Fibroblast of mammary gland (primary cell): ENCODE results near the gene PLCB4.

Source experiments
- DNase-seq: peaks from one replicate; pipeline ENCODE4 v3.0.0-alpha.2; 2010; ENCODE audit warnings: low read depth
- H3K4me3 ChIP-seq: 2 replicates; pipeline ENCODE4 v1.5.1; 2011; ENCODE audit warnings: low read depth, mild to moderate bottlenecking, low read length, moderate library complexity; ENCODE audit not compliant: control insufficient read depth
- TF ChIP-seq, protein P1 (sequence below): conservative IDR thresholded peaks from 2 replicates; pipeline ENCODE4 v1.5.1; 2011; ENCODE audit warnings: low read depth, low read length, inconsistent platforms; ENCODE audit not compliant: control insufficient read depth, insufficient read depth

The PLCB4 gene

DNA sequence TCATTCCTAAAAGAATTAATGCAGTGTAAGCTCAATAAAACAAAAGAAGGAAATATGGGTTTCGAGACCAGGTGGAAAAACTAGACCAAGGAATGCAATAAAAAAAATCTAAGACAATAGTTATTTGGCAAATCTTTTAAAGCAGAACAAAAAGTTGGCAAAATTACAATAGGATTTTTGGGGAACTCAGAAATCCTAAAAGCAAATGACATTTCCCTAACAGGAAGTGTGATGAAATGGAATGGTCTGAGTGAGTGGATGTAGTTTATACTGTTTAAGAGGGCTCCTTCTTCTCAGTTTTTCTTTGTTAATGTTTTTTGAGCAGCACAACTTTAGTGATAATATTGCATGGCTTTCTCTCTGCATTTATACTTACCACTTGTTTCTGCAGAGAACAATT lies 190.0 kb downstream of the PLCB4 start:
- DNase-seq = no peak
- TF ChIP-seq, protein P1, sequence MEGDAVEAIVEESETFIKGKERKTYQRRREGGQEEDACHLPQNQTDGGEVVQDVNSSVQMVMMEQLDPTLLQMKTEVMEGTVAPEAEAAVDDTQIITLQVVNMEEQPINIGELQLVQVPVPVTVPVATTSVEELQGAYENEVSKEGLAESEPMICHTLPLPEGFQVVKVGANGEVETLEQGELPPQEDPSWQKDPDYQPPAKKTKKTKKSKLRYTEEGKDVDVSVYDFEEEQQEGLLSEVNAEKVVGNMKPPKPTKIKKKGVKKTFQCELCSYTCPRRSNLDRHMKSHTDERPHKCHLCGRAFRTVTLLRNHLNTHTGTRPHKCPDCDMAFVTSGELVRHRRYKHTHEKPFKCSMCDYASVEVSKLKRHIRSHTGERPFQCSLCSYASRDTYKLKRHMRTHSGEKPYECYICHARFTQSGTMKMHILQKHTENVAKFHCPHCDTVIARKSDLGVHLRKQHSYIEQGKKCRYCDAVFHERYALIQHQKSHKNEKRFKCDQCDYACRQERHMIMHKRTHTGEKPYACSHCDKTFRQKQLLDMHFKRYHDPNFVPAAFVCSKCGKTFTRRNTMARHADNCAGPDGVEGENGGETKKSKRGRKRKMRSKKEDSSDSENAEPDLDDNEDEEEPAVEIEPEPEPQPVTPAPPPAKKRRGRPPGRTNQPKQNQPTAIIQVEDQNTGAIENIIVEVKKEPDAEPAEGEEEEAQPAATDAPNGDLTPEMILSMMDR = no peak

DNA sequence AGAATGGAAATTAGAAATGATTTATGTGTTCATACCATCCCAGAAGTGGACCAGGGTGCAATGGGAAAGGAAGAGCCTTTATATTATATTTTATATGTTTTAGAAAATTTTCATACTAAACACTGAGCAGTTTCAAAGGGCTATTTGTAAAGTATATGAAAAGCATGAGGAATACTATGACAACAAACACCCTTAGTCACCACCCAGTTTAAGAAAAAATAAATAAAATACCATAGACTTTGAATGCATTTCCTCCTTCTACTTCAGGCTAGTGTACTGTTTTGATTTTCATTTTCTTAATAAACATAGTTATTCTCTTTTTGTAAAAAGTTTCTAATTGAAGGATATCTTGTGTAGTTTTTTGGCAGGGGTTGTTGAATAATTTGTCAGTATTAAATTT lies 191.1 kb downstream of the PLCB4 start:
- TF ChIP-seq, protein P1 = no peak
- no peak for DNase-seq
- H3K4me3 ChIP-seq = no peak overlapping the region

More for the DNA sequence above, 190.0 kb downstream of the PLCB4 start:
- H3K4me3 ChIP-seq = no peak overlapping the region

DNA sequence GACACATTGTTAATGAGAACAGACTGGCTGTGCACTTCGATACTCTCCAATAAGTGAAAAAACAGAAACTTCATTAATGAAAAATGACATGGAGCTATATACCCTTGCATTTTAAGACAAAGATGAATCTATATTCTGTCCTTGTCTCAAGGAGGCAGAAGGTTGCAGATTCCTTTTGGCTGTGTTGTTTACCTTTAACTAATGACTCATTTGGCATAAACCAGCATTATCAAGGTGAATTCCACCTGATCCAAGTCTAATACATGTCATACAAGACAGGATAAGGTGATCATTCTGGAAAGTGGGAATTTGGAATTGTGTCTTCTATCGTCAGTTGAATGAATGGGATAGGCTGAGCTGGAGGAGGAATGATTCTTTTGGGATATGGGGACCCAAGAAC lies 192.9 kb downstream of the PLCB4 start:
- H3K4me3 ChIP-seq = no peak overlapping the region
- DNase-seq = no peak
- TF ChIP-seq, protein P1 = no peak

DNA sequence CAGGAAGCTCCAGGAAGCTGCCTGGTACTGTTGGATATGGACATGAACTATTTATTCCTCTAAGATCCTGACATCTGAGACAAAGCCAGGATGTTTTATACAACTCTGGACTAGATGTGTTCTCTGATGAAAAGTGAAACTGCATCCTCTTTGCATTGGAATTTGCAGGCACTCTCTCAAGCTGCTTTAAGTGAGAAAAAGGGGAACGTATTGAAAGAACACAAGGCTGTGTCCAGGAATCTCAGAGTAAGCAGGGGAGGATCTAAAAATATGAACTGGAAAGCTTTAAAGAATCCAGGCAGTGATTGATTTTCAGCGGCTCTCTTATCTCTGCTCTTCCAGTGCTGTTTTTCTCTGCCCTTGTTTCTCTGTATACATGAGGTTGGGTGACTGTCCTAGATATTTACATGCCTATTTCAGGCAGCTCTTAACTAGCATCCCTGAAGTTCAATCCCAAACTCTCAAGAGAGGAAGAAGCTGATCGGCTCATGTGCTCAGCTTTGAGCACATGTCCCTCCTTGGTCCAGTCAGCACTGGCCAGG lies 193.8 kb downstream of the PLCB4 start:
- TF ChIP-seq, protein P1 = no peak
- no peak overlapping the region for H3K4me3 ChIP-seq
- DNase-seq = no peak

DNA sequence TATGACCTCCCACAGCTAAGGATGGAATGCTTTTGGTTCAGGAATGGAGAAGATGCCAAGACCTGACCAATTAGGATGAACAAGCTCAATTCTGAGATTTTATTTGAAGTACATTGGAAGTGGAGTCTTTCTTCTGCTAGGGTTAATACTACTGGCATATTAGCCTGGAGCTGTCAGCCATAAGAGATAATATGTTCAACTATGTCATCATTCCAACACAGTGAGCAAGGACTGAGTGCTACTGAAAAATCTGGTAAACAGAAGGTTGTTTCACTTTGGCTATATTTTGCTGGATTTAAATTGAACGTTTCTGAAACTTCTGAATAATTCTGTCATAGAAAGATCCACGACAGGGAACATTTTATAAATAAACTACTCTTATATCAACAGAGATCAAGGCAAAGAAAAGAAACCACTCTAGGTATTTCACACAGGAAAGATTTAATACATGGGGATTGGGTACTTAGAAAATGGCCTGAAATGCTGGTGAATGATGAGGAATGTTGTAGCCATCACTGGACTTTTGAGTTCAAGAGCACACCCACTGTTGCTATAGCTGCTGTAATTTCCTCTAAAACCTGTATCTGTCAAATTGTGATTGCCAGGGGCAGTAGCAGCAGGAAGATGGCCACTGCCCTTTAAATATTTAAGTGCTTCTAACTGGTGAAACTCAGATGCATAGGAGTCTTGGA lies 200.5 kb downstream of the PLCB4 start:
- DNase-seq = peak; percentile 49
- TF ChIP-seq, protein P1 = no peak
- H3K4me3 ChIP-seq = no peak overlapping the region

DNA sequence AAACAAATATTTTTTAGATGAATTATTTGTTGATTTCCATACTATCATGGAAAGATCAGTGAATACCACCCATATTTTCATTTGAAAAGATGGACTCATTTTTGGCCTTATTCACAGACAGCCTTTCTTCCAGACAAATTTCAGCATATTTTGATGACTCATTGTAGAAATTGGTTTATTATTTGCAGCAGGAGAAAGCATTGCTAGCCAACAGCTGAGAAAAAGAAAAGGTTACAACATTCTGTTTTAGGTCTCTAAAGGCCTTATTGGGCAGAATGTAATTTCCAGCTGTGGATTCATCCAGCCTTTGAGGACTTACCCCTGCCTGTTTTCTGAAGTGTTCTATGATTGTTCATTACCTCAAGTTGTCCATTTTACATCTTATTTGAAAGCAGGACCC lies 201.9 kb downstream of the PLCB4 start:
- TF ChIP-seq, protein P1 = no peak
- H3K4me3 ChIP-seq = no peak overlapping the region
- DNase-seq = peak; percentile 83
